Liver (tissue), 9 donors: Measurements from ENCODE around the gene PODN. TPM values are rescaled to one million over a fixed set of nuclear protein-coding genes. Genes with fewer than 3 reads are reported as not detected.

ENCODE experiments used
- DNase-seq: peaks from one replicate; pipeline ENCODE4 v3.0.0-alpha.2; 2017; ENCODE audit warnings: low spot score
- H3K27ac ChIP-seq, 2 donors: one replicate each; pipeline ENCODE4 v1.7.0; 2013; ENCODE audit warnings: inconsistent platforms in 2 of 2, low read length in 2 of 2, control low read depth in 1 of 2, low read depth in 1 of 2, mild to moderate bottlenecking in 1 of 2
- H3K27me3 ChIP-seq, 4 donors: one replicate each; pipeline versions ENCODE4 v1.6.1 to v1.7.0; 2013; ENCODE audit warnings: low read length in 3 of 4, inconsistent platforms in 1 of 4, mild to moderate bottlenecking in 1 of 4, moderate library complexity in 1 of 4; ENCODE audit not compliant: control insufficient read depth in 4 of 4, insufficient read depth in 4 of 4
- H3K36me3 ChIP-seq, 4 donors: one replicate each; pipeline versions ENCODE4 v1.6.1 to v1.7.0; 2013; ENCODE audit warnings: low read length in 3 of 4, mild to moderate bottlenecking in 3 of 4, low read depth in 1 of 4, moderate library complexity in 1 of 4; ENCODE audit not compliant: control insufficient read depth in 4 of 4, insufficient read depth in 3 of 4
- H3K4me1 ChIP-seq, 4 donors: one replicate each; pipeline versions ENCODE4 v1.6.1 to v1.7.0; 2013; ENCODE audit warnings: low read length in 3 of 4, mild to moderate bottlenecking in 3 of 4, moderate library complexity in 1 of 4; ENCODE audit not compliant: control insufficient read depth in 4 of 4, insufficient read depth in 4 of 4
- H3K4me3 ChIP-seq, 3 donors: one replicate each; pipeline versions ENCODE4 v1.6.1 to v1.7.0; 2013; ENCODE audit warnings: low read length in 3 of 3, control low read depth in 1 of 3, low read depth in 1 of 3, mild to moderate bottlenecking in 1 of 3
- H3K9ac ChIP-seq, 2 donors: one replicate each; pipeline ENCODE4 v1.7.0; 2013; ENCODE audit warnings: low read length in 2 of 2, mild to moderate bottlenecking in 2 of 2, moderate library complexity in 2 of 2, control low read depth in 1 of 2, low read depth in 1 of 2
- H3K9me3 ChIP-seq, 4 donors: one replicate each; pipeline versions ENCODE4 v1.6.1 to v1.7.0; 2013; ENCODE audit warnings: low read length in 3 of 4; ENCODE audit not compliant: control insufficient read depth in 4 of 4
- EGR1 ChIP-seq, 2 donors: IDR thresholded peaks; 2 replicates each; pipeline ENCODE4 v1.6.1; 2016 to 2018; ENCODE audit warnings: antibody characterized with exemption in 2 of 2, low read depth in 2 of 2
- FOXA1 ChIP-seq: IDR thresholded peaks from 2 replicates; pipeline ENCODE4 v1.6.1; 2016; ENCODE audit warnings: antibody characterized with exemption
- FOXA2 ChIP-seq: IDR thresholded peaks from 2 replicates; pipeline ENCODE4 v1.6.1; 2016; ENCODE audit warnings: antibody characterized with exemption
- GABPA ChIP-seq, 2 donors: IDR thresholded peaks in 1 of 2; conservative IDR thresholded peaks in 1 of 2; 2 replicates each; pipeline ENCODE4 v1.6.1; 2016; ENCODE audit warnings: antibody characterized with exemption in 2 of 2, mild to moderate bottlenecking in 1 of 2, moderate library complexity in 1 of 2
- HNF4A ChIP-seq, 2 donors: conservative IDR thresholded peaks; 2 replicates each; pipeline ENCODE4 v1.6.1; 2016; ENCODE audit warnings: antibody characterized with exemption in 2 of 2, mild to moderate bottlenecking in 2 of 2
- HNF4G ChIP-seq: IDR thresholded peaks from 2 replicates; pipeline ENCODE4 v1.6.1; 2016; ENCODE audit warnings: antibody characterized with exemption
- JUND ChIP-seq, 2 donors: IDR thresholded peaks; 2 replicates each; pipeline ENCODE4 v1.6.1; 2016; ENCODE audit warnings: antibody characterized with exemption in 2 of 2
- NR2F2 ChIP-seq: IDR thresholded peaks from 2 replicates; pipeline ENCODE4 v1.6.1; 2016; ENCODE audit warnings: antibody characterized with exemption
- RAD21 ChIP-seq, 2 donors: IDR thresholded peaks; 2 replicates each; pipeline ENCODE4 v1.6.1; 2016; ENCODE audit warnings: antibody characterized with exemption in 2 of 2, mild to moderate bottlenecking in 2 of 2
- RXRA ChIP-seq, 2 donors: IDR thresholded peaks; 2 replicates each; pipeline ENCODE4 v1.6.1; 2017 to 2018; ENCODE audit warnings: antibody characterized with exemption in 2 of 2, mild to moderate bottlenecking in 1 of 2
- SP1 ChIP-seq: IDR thresholded peaks from 2 replicates; pipeline ENCODE4 v1.6.1; 2018; ENCODE audit warnings: antibody characterized with exemption, mild to moderate bottlenecking
- TAF1 ChIP-seq: conservative IDR thresholded peaks from 2 replicates; pipeline ENCODE4 v1.6.1; 2016; ENCODE audit warnings: antibody characterized with exemption, mild to moderate bottlenecking
- YY1 ChIP-seq: IDR thresholded peaks from 2 replicates; pipeline ENCODE4 v1.6.1; 2016; ENCODE audit warnings: antibody characterized with exemption, mild to moderate bottlenecking
- WGBS: extraction: QIAGEN DNeasy Blood & Tissue Kit; methylation state at CpG from one replicate; pipeline ENCODE4 v1.1.7; 2013; 5-methylcytosine and 5-hydroxymethylcytosine counted together
- polyA plus RNA-seq, 2 donors: library from polyadenylated mRNA; stranded (reverse) in 1 of 2; unstranded in 1 of 2; fragments of 200-250 nt in 1 of 2; fragments of >200 nt in 1 of 2; fragmentation: Nextera tagmentation in 1 of 2; extraction: Ambion mirVana in 1 of 2; gene quantifications; one replicate each; pipeline versions ENCODE4 v1.2.1 to v1.2.3, GENCODE V29; 2013 to 2015
- total RNA-seq, 2 donors: library from RNA; depleted of rRNA; stranded (reverse); fragments of >200 nt; gene quantifications; one replicate each; pipeline ENCODE4 v1.2.3, GENCODE V29; 2014
- TF ChIP-seq, protein P1 (sequence below): IDR thresholded peaks from 2 replicates; pipeline ENCODE4 v1.6.1; 2016; ENCODE audit warnings: antibody characterized with exemption
- TF ChIP-seq, protein P2 (sequence below): IDR thresholded peaks from 2 replicates; pipeline ENCODE4 v1.6.1; 2016; ENCODE audit warnings: antibody characterized with exemption
- TF ChIP-seq, protein P3 (sequence below): IDR thresholded peaks from 2 replicates; pipeline ENCODE4 v1.6.1; 2016; ENCODE audit warnings: antibody characterized with exemption, mild to moderate bottlenecking
- TF ChIP-seq, protein P4 (sequence below): fragments of 150-350 bp; IDR thresholded peaks from 2 replicates; pipeline ENCODE4 v1.5.1; 2017; ENCODE audit warnings: improper control_type of control experiment, low read depth, low read length; ENCODE audit not compliant: missing input control
- TF ChIP-seq, protein P5 (sequence below): IDR thresholded peaks from 2 replicates; pipeline ENCODE4 v1.6.1; 2016; ENCODE audit warnings: antibody characterized with exemption
- donor health status: healthy.
- donor health status: healthy.
- donor health status: healthy.
- donor health status: healthy.
- donor health status: healthy.

PODN gene
- total and polyA plus RNA-seq, 4 donors = 1.9 to 10.8 (median 6.3) TPM

GRCh38 chr1:53121319-53122172 is 59.5 kb downstream of the PODN start:
- H3K27ac ChIP-seq = no peak overlapping the region

GRCh38 chr1:53122201-53122885 is 60.3 kb downstream of the PODN start:
- no peak overlapping the region for H3K27ac ChIP-seq
- TF ChIP-seq NR2F2 (no peak), YY1 (no peak), RAD21 (IDR thresholded peaks at IDR 0.05) (no peak), HNF4A (conservative IDR thresholded peaks at IDR 0.05) (no peak), FOXA1 (no peak), GABPA (IDR thresholded peaks at IDR 0.05 in 1 of 2, conservative IDR thresholded peaks at IDR 0.05 in 1 of 2) (no peak), SP1 (no peak), JUND (IDR thresholded peaks at IDR 0.05) (no peak), EGR1 (IDR thresholded peaks at IDR 0.05; ENCODE audit: low read depth in 2 of 2) (no peak), FOXA2 (no peak), RXRA (IDR thresholded peaks at IDR 0.05) (no peak)
- TF ChIP-seq, protein P1, sequence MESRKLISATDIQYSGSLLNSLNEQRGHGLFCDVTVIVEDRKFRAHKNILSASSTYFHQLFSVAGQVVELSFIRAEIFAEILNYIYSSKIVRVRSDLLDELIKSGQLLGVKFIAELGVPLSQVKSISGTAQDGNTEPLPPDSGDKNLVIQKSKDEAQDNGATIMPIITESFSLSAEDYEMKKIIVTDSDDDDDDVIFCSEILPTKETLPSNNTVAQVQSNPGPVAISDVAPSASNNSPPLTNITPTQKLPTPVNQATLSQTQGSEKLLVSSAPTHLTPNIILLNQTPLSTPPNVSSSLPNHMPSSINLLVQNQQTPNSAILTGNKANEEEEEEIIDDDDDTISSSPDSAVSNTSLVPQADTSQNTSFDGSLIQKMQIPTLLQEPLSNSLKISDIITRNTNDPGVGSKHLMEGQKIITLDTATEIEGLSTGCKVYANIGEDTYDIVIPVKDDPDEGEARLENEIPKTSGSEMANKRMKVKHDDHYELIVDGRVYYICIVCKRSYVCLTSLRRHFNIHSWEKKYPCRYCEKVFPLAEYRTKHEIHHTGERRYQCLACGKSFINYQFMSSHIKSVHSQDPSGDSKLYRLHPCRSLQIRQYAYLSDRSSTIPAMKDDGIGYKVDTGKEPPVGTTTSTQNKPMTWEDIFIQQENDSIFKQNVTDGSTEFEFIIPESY = no peak
- TF ChIP-seq, protein P2, sequence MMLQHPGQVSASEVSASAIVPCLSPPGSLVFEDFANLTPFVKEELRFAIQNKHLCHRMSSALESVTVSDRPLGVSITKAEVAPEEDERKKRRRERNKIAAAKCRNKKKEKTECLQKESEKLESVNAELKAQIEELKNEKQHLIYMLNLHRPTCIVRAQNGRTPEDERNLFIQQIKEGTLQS = no peak
- TF ChIP-seq, protein P3, sequence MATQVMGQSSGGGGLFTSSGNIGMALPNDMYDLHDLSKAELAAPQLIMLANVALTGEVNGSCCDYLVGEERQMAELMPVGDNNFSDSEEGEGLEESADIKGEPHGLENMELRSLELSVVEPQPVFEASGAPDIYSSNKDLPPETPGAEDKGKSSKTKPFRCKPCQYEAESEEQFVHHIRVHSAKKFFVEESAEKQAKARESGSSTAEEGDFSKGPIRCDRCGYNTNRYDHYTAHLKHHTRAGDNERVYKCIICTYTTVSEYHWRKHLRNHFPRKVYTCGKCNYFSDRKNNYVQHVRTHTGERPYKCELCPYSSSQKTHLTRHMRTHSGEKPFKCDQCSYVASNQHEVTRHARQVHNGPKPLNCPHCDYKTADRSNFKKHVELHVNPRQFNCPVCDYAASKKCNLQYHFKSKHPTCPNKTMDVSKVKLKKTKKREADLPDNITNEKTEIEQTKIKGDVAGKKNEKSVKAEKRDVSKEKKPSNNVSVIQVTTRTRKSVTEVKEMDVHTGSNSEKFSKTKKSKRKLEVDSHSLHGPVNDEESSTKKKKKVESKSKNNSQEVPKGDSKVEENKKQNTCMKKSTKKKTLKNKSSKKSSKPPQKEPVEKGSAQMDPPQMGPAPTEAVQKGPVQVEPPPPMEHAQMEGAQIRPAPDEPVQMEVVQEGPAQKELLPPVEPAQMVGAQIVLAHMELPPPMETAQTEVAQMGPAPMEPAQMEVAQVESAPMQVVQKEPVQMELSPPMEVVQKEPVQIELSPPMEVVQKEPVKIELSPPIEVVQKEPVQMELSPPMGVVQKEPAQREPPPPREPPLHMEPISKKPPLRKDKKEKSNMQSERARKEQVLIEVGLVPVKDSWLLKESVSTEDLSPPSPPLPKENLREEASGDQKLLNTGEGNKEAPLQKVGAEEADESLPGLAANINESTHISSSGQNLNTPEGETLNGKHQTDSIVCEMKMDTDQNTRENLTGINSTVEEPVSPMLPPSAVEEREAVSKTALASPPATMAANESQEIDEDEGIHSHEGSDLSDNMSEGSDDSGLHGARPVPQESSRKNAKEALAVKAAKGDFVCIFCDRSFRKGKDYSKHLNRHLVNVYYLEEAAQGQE = no peak
- TF ChIP-seq, protein P4, sequence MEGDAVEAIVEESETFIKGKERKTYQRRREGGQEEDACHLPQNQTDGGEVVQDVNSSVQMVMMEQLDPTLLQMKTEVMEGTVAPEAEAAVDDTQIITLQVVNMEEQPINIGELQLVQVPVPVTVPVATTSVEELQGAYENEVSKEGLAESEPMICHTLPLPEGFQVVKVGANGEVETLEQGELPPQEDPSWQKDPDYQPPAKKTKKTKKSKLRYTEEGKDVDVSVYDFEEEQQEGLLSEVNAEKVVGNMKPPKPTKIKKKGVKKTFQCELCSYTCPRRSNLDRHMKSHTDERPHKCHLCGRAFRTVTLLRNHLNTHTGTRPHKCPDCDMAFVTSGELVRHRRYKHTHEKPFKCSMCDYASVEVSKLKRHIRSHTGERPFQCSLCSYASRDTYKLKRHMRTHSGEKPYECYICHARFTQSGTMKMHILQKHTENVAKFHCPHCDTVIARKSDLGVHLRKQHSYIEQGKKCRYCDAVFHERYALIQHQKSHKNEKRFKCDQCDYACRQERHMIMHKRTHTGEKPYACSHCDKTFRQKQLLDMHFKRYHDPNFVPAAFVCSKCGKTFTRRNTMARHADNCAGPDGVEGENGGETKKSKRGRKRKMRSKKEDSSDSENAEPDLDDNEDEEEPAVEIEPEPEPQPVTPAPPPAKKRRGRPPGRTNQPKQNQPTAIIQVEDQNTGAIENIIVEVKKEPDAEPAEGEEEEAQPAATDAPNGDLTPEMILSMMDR = no peak
- TF ChIP-seq, protein P5, sequence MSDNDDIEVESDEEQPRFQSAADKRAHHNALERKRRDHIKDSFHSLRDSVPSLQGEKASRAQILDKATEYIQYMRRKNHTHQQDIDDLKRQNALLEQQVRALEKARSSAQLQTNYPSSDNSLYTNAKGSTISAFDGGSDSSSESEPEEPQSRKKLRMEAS = no peak

More at GRCh38 chr1:53121319-53122172, 59.5 kb downstream of the PODN start:
- 65% methylated on average over 18 of the region's 18 CpGs for WGBS
- H3K36me3 ChIP-seq = no peaks in the 10 kb centered on the region
- peaks cover 0 to 1% (median 0%) of the 10 kb centered on the region in 4 donors for H3K4me1 ChIP-seq
- no peaks in the 10 kb centered on the region for H3K9me3 ChIP-seq
- no peak overlapping the region for H3K9ac ChIP-seq
- H3K27me3 ChIP-seq = no peaks in the 10 kb centered on the region
- H3K4me3 ChIP-seq = no peak overlapping the region
- TF ChIP-seq GABPA (IDR thresholded peaks at IDR 0.05 in 1 of 2, conservative IDR thresholded peaks at IDR 0.05 in 1 of 2) = no peak
- no peak for TF ChIP-seq FOXA2
- TF ChIP-seq EGR1 (IDR thresholded peaks at IDR 0.05; ENCODE audit: low read depth in 2 of 2) = no peak
- no peak for TF ChIP-seq RAD21 (IDR thresholded peaks at IDR 0.05)
- no peak for TF ChIP-seq HNF4G
- no peak for TF ChIP-seq HNF4A (conservative IDR thresholded peaks at IDR 0.05)
- no peak for TF ChIP-seq TAF1
- TF ChIP-seq, protein P2 = no peak
- no peak for TF ChIP-seq JUND (IDR thresholded peaks at IDR 0.05)
- TF ChIP-seq, protein P1 = no peak
- peak; percentile 51 for DNase-seq

More at GRCh38 chr1:53122201-53122885, 60.3 kb downstream of the PODN start:
- Histone ChIP-seq H3K4me3 (no peak overlapping the region), H3K9ac (no peak overlapping the region), H3K27me3 (no peaks in the 10 kb centered on the region), H3K4me1 (peaks cover 0 to 1% (median 0%) of the 10 kb centered on the region in 4 donors), H3K9me3 (no peaks in the 10 kb centered on the region), H3K36me3 (no peaks in the 10 kb centered on the region)
- WGBS = 86% methylated on average over 10 of the region's 10 CpGs
- no peak for DNase-seq
